Caco-2 (cell line): ENCODE results near the gene MED26. TPM values are rescaled to one million over a fixed set of nuclear protein-coding genes. Genes with fewer than 3 reads are reported as not detected.

ENCODE experiments used
- Bru-seq: library from RNA; stranded (reverse); fragments of 400-500 nt; gene quantifications from one replicate; lab custom pipeline; 2021; lab: Mats Ljungman, UMichigan
- BruChase-seq, 2 experiments: library from RNA; stranded (reverse); fragments of 400-500 nt; gene quantifications; one replicate each; lab custom pipeline; 2021; lab: Mats Ljungman, UMichigan
- BruUV-seq: library from RNA; stranded (reverse); fragments of 400-500 nt; replicated peaks from 2 replicates; lab custom pipeline; 2021; lab: Mats Ljungman, UMichigan
- CTCF ChIA-PET: fragments of 300-600 bp; sonication (Branson Sonifier 250); formaldehyde crosslinking; loops from one replicate; lab custom pipeline; 2022; ENCODE audit warnings: antibody characterized with exemption; lab: Charles Lee
- POLR2A ChIA-PET: fragments of 300-600 bp; sonication (Branson Sonifier 250); formaldehyde crosslinking; loops from one replicate; lab custom pipeline; 2022; ENCODE audit warnings: antibody characterized with exemption; lab: Charles Lee
- DNase-seq, 2 experiments: peaks; one replicate each; pipeline versions ENCODE4 v3.0.0 to v3.0.0-alpha.2; 2020 to 2022
- H3K27me3 ChIP-seq: replicated peaks from 2 replicates; pipeline ENCODE4 v1.6.0; 2011; ENCODE audit warnings: low read length; ENCODE audit not compliant: control insufficient read depth, insufficient read depth
- H3K36me3 ChIP-seq: 2 replicates; pipeline ENCODE4 v1.5.1; 2011; ENCODE audit warnings: low read length; ENCODE audit not compliant: control insufficient read depth, insufficient read depth
- H3K4me1 ChIP-seq: fragments of 250-450 bp; sonication (Bioruptor Pico); 2 replicates; pipeline ENCODE4 v1.5.1; 2020; ENCODE audit warnings: mild to moderate bottlenecking
- H3K4me3 ChIP-seq: 2 replicates; pipeline ENCODE4 v1.5.1; 2011; ENCODE audit warnings: low read depth, mild to moderate bottlenecking, control low read depth, low read length
- H3K9me3 ChIP-seq: fragments of 250-450 bp; sonication (Bioruptor Pico); 2 replicates; pipeline ENCODE4 v1.5.1; 2020; ENCODE audit warnings: mild to moderate bottlenecking, moderate library complexity
- H3K27ac Mint-ChIP-seq: one replicate; pipeline ENCODE4 v1.8.0; 2022; ENCODE audit warnings: mixed read lengths; ENCODE audit not compliant: unreplicated experiment
- H3K27me3 Mint-ChIP-seq: one replicate; pipeline ENCODE4 v1.8.0; 2022; ENCODE audit warnings: mixed read lengths; ENCODE audit not compliant: insufficient read depth, unreplicated experiment
- H3K36me3 Mint-ChIP-seq: one replicate; pipeline ENCODE4 v1.8.0; 2022; ENCODE audit warnings: mild to moderate bottlenecking, mixed read lengths; ENCODE audit not compliant: insufficient read depth, unreplicated experiment
- H3K4me1 Mint-ChIP-seq: one replicate; pipeline ENCODE4 v1.8.0; 2022; ENCODE audit warnings: low read depth, mixed read lengths; ENCODE audit not compliant: unreplicated experiment
- H3K4me3 Mint-ChIP-seq: one replicate; pipeline ENCODE4 v1.8.0; 2022; ENCODE audit warnings: mild to moderate bottlenecking, moderate library complexity, mixed read lengths; ENCODE audit not compliant: unreplicated experiment
- H3K9me3 Mint-ChIP-seq: one replicate; pipeline ENCODE4 v1.8.0; 2022; ENCODE audit warnings: mixed read lengths; ENCODE audit not compliant: unreplicated experiment
- intact Hi-C: fragments of 100-400 bp; cut with micrococcal nuclease; formaldehyde crosslinking; loops from one replicate; pipeline ENCODE4 v1.10.0; 2022; ENCODE audit not compliant: unreplicated experiment
- long read RNA-seq: library from polyadenylated mRNA; stranded (forward); transcript quantifications from one replicate; pipeline ENCODE4 v2.0.0, GENCODE V29; 2022
- total RNA-seq: library from RNA; stranded (reverse); gene quantifications from 2 replicates; pipeline ENCODE4 v1.2.3, GENCODE V29; 2022
- TF ChIP-seq, protein P1 (sequence below), 2 experiments: fragments of 200-600 bp in 1 of 2; IDR thresholded peaks; 1 replicate in 1 of 2; 2 replicates in 1 of 2; pipeline versions ENCODE4 v1.5.1 to v1.8.0; 2011 to 2022; ENCODE audit warnings: antibody characterized with exemption in 1 of 2, control low read depth in 1 of 2, inconsistent platforms in 1 of 2, low read depth in 1 of 2, low read length in 1 of 2, mild to moderate bottlenecking in 1 of 2, moderate library complexity in 1 of 2; ENCODE audit not compliant: insufficient read depth in 1 of 2, severe bottlenecking in 1 of 2, unreplicated experiment in 1 of 2

The MED26 gene
- total RNA-seq (11.4 and 11.6 TPM in 2 replicates), Bru-seq, nascent RNA (percentile 59 among the genes with signal in this experiment), BruChase-seq, experiment 1, labeled RNA remaining after a 2-hour chase (percentile 76 among the genes with signal in this experiment), BruChase-seq, experiment 2, labeled RNA remaining after a 6-hour chase (percentile 63 among the genes with signal in this experiment)
- long read RNA-seq, partial matches to known transcripts: 0 of 4 reads
- long read RNA-seq, other reads (novel, unspliced or antisense): 0 of 4 reads

DNA sequence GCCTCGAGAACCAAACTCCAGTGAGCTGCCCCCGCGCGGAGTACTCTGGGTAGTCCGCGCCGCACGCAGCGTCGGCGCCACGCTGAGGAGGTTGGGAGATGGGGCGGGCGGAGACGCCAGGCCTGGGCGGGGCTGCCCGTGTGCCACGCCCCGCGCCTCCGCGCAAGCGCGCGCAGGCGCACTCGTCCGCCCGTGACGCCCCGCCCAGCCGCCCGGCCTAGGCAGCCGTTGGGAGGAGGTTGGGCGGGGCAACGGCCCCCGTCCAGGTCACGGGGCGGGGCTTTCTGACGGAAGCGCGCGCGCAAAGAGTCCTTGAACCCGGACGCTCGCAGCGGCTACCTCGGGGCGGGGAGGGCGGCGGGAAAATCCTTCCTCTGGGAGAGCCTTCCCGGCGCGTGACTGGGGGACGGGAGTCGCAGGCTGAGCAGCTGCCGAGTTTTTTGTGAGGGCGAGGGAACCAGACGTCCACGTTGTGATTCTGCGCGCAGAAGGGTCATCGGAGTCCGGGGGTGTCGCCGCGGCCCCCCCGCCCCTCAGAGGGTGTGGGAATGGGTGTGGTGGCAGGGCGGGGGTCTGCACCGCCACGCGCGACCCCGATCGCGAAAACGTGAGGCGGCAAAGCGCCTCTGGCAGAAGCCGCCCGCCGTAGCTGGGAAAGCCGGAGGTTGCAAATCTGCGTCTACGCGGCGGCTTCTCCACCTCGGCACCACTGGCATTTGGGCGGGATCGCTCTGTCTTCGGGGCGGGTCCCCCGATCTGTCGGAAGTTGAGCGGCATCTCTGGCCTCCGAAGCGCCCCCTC is at the start of gene MED26:
TSS of gene MED26 (minus strand) at position 22 of the 801 bp plus-strand sequence. CDS start 261 bp downstream, outside the sequence.
- Histone ChIP-seq H3K4me3 (peak within 1 kb of the TSS; percentile 99), H3K4me1 (no peaks in the 10 kb centered on the region), H3K9me3 (no peaks in the 10 kb centered on the region), H3K27me3 (no peaks in the 10 kb centered on the region), H3K36me3 (peaks cover 2% of the 10 kb centered on the region)
- H3K27me3 Mint-ChIP-seq: no peaks in the 10 kb centered on the region
- intact Hi-C loops: loop anchor here (2.0 kb wide), 3 partner anchors 32 to 64 kb away; partner anchors contain the start of genes SLC35E1, SMIM7 and TMEM38A
- peaks cover 13% of the 10 kb centered on the region for H3K4me1 Mint-ChIP-seq
- no peaks in the 10 kb centered on the region for H3K9me3 Mint-ChIP-seq
- peak within 1 kb of the TSS; percentile 84 for H3K4me3 Mint-ChIP-seq
- peak within 1 kb of the TSS; percentile 87 for H3K27ac Mint-ChIP-seq
- TF ChIP-seq, protein P1, sequence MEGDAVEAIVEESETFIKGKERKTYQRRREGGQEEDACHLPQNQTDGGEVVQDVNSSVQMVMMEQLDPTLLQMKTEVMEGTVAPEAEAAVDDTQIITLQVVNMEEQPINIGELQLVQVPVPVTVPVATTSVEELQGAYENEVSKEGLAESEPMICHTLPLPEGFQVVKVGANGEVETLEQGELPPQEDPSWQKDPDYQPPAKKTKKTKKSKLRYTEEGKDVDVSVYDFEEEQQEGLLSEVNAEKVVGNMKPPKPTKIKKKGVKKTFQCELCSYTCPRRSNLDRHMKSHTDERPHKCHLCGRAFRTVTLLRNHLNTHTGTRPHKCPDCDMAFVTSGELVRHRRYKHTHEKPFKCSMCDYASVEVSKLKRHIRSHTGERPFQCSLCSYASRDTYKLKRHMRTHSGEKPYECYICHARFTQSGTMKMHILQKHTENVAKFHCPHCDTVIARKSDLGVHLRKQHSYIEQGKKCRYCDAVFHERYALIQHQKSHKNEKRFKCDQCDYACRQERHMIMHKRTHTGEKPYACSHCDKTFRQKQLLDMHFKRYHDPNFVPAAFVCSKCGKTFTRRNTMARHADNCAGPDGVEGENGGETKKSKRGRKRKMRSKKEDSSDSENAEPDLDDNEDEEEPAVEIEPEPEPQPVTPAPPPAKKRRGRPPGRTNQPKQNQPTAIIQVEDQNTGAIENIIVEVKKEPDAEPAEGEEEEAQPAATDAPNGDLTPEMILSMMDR (IDR thresholded peaks at IDR 0.05; ENCODE audit: insufficient read depth in 1 of 2, low read depth in 1 of 2, low read length in 1 of 2, severe bottlenecking in 1 of 2, unreplicated experiment in 1 of 2): no peak
- no TSS peak for BruUV-seq
- peak; percentile 92 to 94 for DNase-seq
- ChIA-PET POLR2A (interaction anchor here (0.6 to 1.0 kb wide), 5 partner anchors 32 to 132 kb away, joined by 3 to 9 read pairs (median 3); partner anchors contain the start of gene SLC35E1), CTCF (interaction anchor here (0.6 to 1.3 kb wide), 2 partner anchors 9 to 19 kb away, joined by 3 read pairs; no protein-coding TSS in a partner anchor)
- peaks cover 50% of the 10 kb centered on the region for H3K36me3 Mint-ChIP-seq

GRCh38 chr19:16677055-16677454 is 49.1 kb upstream of the MED26 start:
- Mint-ChIP-seq H3K27ac (no peak overlapping the region), H3K27me3 (no peaks in the 10 kb centered on the region), H3K36me3 (peaks cover 6% of the 10 kb centered on the region), H3K9me3 (no peaks in the 10 kb centered on the region), H3K4me1 (peaks cover 7% of the 10 kb centered on the region), H3K4me3 (no peak overlapping the region)
- Histone ChIP-seq H3K4me3 (no peak overlapping the region), H3K27me3 (no peaks in the 10 kb centered on the region), H3K36me3 (no peaks in the 10 kb centered on the region), H3K9me3 (no peaks in the 10 kb centered on the region), H3K4me1 (peaks cover 5% of the 10 kb centered on the region; the same call in 1 of the 2 replicates)
- CTCF ChIA-PET: interaction anchor here (0.7 kb wide), 1 partner anchor 48 kb away, joined by 3 read pairs; no protein-coding TSS in a partner anchor
- no TSS peak for BruUV-seq
- TF ChIP-seq, protein P1 (IDR thresholded peaks at IDR 0.05; ENCODE audit: insufficient read depth in 1 of 2, low read depth in 1 of 2, low read length in 1 of 2, severe bottlenecking in 1 of 2, unreplicated experiment in 1 of 2): no peak
- intact Hi-C loops: no loop called here
- no peak for DNase-seq
- POLR2A ChIA-PET: no interaction called here
